Smooth muscle cell (in vitro differentiated cells): ENCODE measurements around the gene PAX5. TPM values are rescaled to one million over a fixed set of nuclear protein-coding genes. Genes with fewer than 3 reads are reported as not detected.

Experiments used
- DNase-seq: peaks from one replicate; lab custom pipeline; 2025; ENCODE audit not compliant: unreplicated experiment; lab: John Stamatoyannopoulos, UW
- H2AFZ ChIP-seq: fragments of 200-600 bp; sonication (generic); 2 replicates; pipeline ENCODE4 v1.6.0; 2016; ENCODE audit warnings: antibody characterized with exemption, low read depth, mild to moderate bottlenecking
- H3F3A ChIP-seq: fragments of 200-600 bp; sonication (generic); 2 replicates; pipeline ENCODE4 v1.6.0; 2017; ENCODE audit warnings: antibody characterized with exemption, low read depth
- H3K27ac ChIP-seq: fragments of 200-600 bp; sonication (generic); 2 replicates; pipeline ENCODE4 v1.5.1; 2016; ENCODE audit warnings: low read depth, mild to moderate bottlenecking
- H3K27me3 ChIP-seq: fragments of 200-600 bp; sonication (generic); 2 replicates; pipeline ENCODE4 v1.6.1; 2016; ENCODE audit warnings: low read depth, mild to moderate bottlenecking
- H3K36me3 ChIP-seq: fragments of 200-600 bp; sonication (generic); 2 replicates; pipeline ENCODE4 v1.5.1; 2016; ENCODE audit warnings: low read depth
- H3K4me1 ChIP-seq: fragments of 200-600 bp; sonication (generic); 2 replicates; pipeline ENCODE4 v1.5.1; 2016; ENCODE audit warnings: low read depth
- H3K4me2 ChIP-seq: fragments of 200-600 bp; sonication (generic); 2 replicates; pipeline ENCODE4 v1.6.0; 2016; ENCODE audit warnings: mild to moderate bottlenecking
- H3K4me3 ChIP-seq: fragments of 200-600 bp; sonication (generic); 2 replicates; pipeline ENCODE4 v1.5.1; 2016; ENCODE audit warnings: mild to moderate bottlenecking
- H3K79me2 ChIP-seq: fragments of 200-600 bp; sonication (generic); 2 replicates; pipeline ENCODE4 v1.6.0; 2016; ENCODE audit warnings: low read depth, mild to moderate bottlenecking
- H3K9ac ChIP-seq: fragments of 200-600 bp; sonication (generic); 2 replicates; pipeline ENCODE4 v1.6.0; 2016; ENCODE audit warnings: low read depth
- H3K9me3 ChIP-seq: fragments of 200-600 bp; sonication (generic); replicated peaks from 2 replicates; pipeline ENCODE4 v1.5.1; 2016; ENCODE audit warnings: low read depth
- H4K20me1 ChIP-seq: fragments of 200-600 bp; sonication (generic); 2 replicates; pipeline ENCODE4 v1.6.0; 2016; ENCODE audit warnings: low read depth
- CTCF ChIP-seq: fragments of 200-600 bp; sonication (generic); IDR thresholded peaks from 2 replicates; pipeline ENCODE4 v1.5.1; 2017; ENCODE audit warnings: borderline replicate concordance, mild to moderate bottlenecking, antibody characterized with exemption; ENCODE audit not compliant: insufficient read depth, poor library complexity, severe bottlenecking
- WGBS: methylation state at CpG from one replicate; pipeline ENCODE4 v1.1.7; 2016; ENCODE audit warnings: low lambda C conversion rate; 5-methylcytosine and 5-hydroxymethylcytosine counted together
- polyA plus RNA-seq: library from polyadenylated mRNA; unstranded; fragments of >200 nt; fragmentation: Nextera tagmentation; extraction: Ambion mirVana; gene quantifications from 2 replicates; pipeline ENCODE4 v1.2.1, GENCODE V29; 2016
- total RNA-seq: library from RNA; depleted of rRNA; stranded (reverse); fragments of >200 nt; gene quantifications from 2 replicates; pipeline ENCODE4 v1.2.3, GENCODE V29; 2014

Gene PAX5
- total and polyA plus RNA-seq, 2 experiments from 2014 or later, result 0.09 TPM; not detected in 1

GRCh38 chr9:36854751-36855150, 179.3 kb downstream of the PAX5 start:
- WGBS, result 95% methylated on average over 10 of the region's 10 CpGs
- H3K27me3 ChIP-seq, result peaks cover 27% of the 10 kb centered on the region

GRCh38 chr9:36854034-36854433, 180.0 kb downstream of the PAX5 start:
- no peak overlapping the region for H2AFZ ChIP-seq
- H3K36me3 ChIP-seq, result no peaks in the 10 kb centered on the region
- no peaks in the 10 kb centered on the region for H4K20me1 ChIP-seq
- H3K27me3 ChIP-seq, result peaks cover 30% of the 10 kb centered on the region
- H3K27ac ChIP-seq, result no peak overlapping the region
- TF ChIP-seq CTCF, result no peak
- H3K9ac ChIP-seq, result no peak overlapping the region
- no peak for DNase-seq
- H3F3A ChIP-seq, result no peaks in the 10 kb centered on the region
- H3K4me3 ChIP-seq, result no peak overlapping the region
- no peak overlapping the region for H3K4me2 ChIP-seq
- no peaks in the 10 kb centered on the region for H3K4me1 ChIP-seq
- WGBS, result 86% methylated on average over 13 of the region's 13 CpGs
- no peaks in the 10 kb centered on the region for H3K9me3 ChIP-seq
- H3K79me2 ChIP-seq, result no peaks in the 10 kb centered on the region

More at GRCh38 chr9:36854751-36855150, 179.3 kb downstream of the PAX5 start:
- H3K9me3 ChIP-seq, result no peaks in the 10 kb centered on the region
- no peak for TF ChIP-seq CTCF
- H3F3A ChIP-seq, result no peaks in the 10 kb centered on the region
- no peaks in the 10 kb centered on the region for H3K79me2 ChIP-seq
- no peak overlapping the region for H2AFZ ChIP-seq
- no peak overlapping the region for H3K9ac ChIP-seq
- no peak overlapping the region for H3K27ac ChIP-seq
- no peak overlapping the region for H3K4me2 ChIP-seq
- no peak overlapping the region for H3K4me3 ChIP-seq
- DNase-seq, result no peak
- H4K20me1 ChIP-seq, result no peaks in the 10 kb centered on the region
- no peaks in the 10 kb centered on the region for H3K36me3 ChIP-seq
- no peaks in the 10 kb centered on the region for H3K4me1 ChIP-seq

- Histone ChIP-seq H3F3A (no peaks in the 10 kb centered on the region), H3K4me2 (no peak overlapping the region), H3K4me1 (peaks cover 4% of the 10 kb centered on the region), H3K9ac (no peak overlapping the region), H3K9me3 (no peaks in the 10 kb centered on the region), H3K36me3 (no peaks in the 10 kb centered on the region), H3K4me3 (no peak overlapping the region), H3K27me3 (peaks cover 30% of the 10 kb centered on the region), H4K20me1 (no peaks in the 10 kb centered on the region), H3K79me2 (no peaks in the 10 kb centered on the region), H3K27ac (no peak overlapping the region), H2AFZ (no peak overlapping the region)
- no peak for DNase-seq
- 74% methylated on average over 1 of the region's 1 CpG for WGBS
- TF ChIP-seq CTCF, result no peak
Observed at GRCh38 chr9:36853233-36853632, 180.8 kb downstream of the PAX5 start.

GRCh38 chr9:36849943-36850342, 184.1 kb downstream of the PAX5 start:
- Histone ChIP-seq H3K9ac (no peak overlapping the region), H3K4me1 (peaks cover 4% of the 10 kb centered on the region), H3K4me3 (no peak overlapping the region), H3F3A (no peaks in the 10 kb centered on the region), H3K4me2 (no peak overlapping the region), H3K36me3 (no peaks in the 10 kb centered on the region), H4K20me1 (no peaks in the 10 kb centered on the region), H3K79me2 (no peaks in the 10 kb centered on the region), H3K27ac (no peak overlapping the region), H3K9me3 (no peaks in the 10 kb centered on the region), H3K27me3 (peaks cover 26% of the 10 kb centered on the region), H2AFZ (no peak overlapping the region)
- DNase-seq, result no peak
- TF ChIP-seq CTCF, result no peak
- 95% methylated on average over 9 of the region's 9 CpGs for WGBS
